Thyroid gland (tissue), 4 donors: ENCODE measurements around the gene OR56B1. TPM values are rescaled to one million over a fixed set of nuclear protein-coding genes. Genes with fewer than 3 reads are reported as not detected.

Experiments used
- DNase-seq, 2 donors: peaks; one replicate each; pipeline ENCODE4 v3.0.0-alpha.2; 2019
- H3K27ac ChIP-seq, 3 donors: fragments of 200-600 bp; sonication (generic); 1 replicate in 2 of 3; 2 replicates in 1 of 3; pipeline ENCODE4 v1.5.1; 2016 to 2019; ENCODE audit warnings: mild to moderate bottlenecking in 1 of 3, moderate library complexity in 1 of 3
- H3K27me3 ChIP-seq: fragments of 200-600 bp; sonication (generic); one replicate; pipeline ENCODE4 v1.5.1; 2019
- H3K36me3 ChIP-seq, 2 donors: fragments of 200-600 bp; sonication (generic); one replicate each; pipeline ENCODE4 v1.5.1; 2016 to 2019
- H3K4me1 ChIP-seq, 2 donors: fragments of 200-600 bp; sonication (generic); one replicate each; pipeline ENCODE4 v1.5.1; 2017 to 2019
- H3K4me3 ChIP-seq, 3 donors: fragments of 200-600 bp; sonication (generic); replicated peaks in 1 of 3; 1 replicate in 2 of 3; 2 replicates in 1 of 3; pipeline ENCODE4 v1.5.1; 2016; ENCODE audit warnings: mild to moderate bottlenecking in 1 of 3
- H3K9me3 ChIP-seq: fragments of 200-600 bp; sonication (generic); one replicate; pipeline ENCODE4 v1.5.1; 2017
- POLR2A ChIP-seq, 2 donors: fragments of 450-650 bp; IDR thresholded peaks; one replicate each; pipeline ENCODE4 v1.6.1; 2017; ENCODE audit warnings: antibody characterized with exemption in 2 of 2, mild to moderate bottlenecking in 2 of 2, moderate library complexity in 1 of 2
- WGBS, 2 donors: methylation state at CpG; one replicate each; pipeline ENCODE4 v1.1.5; 2017; 5-methylcytosine and 5-hydroxymethylcytosine counted together
- intact Hi-C: fragments of 100-400 bp; cut with DNase I; formaldehyde crosslinking; loops from one replicate; pipeline ENCODE4 v1.15.1; 2023
- total RNA-seq, 4 donors: library from RNA; depleted of rRNA; stranded (reverse); fragments of >200 nt; gene quantifications; one replicate each; pipeline ENCODE4 v1.2.3, GENCODE V29; 2016
- TF ChIP-seq, protein P1 (sequence below), 6 experiments: fragments of 200-600 bp in 3 of 6; fragments of 450-650 bp in 3 of 6; sonication (generic) in 3 of 6; IDR thresholded peaks; one replicate each; pipeline ENCODE4 v1.5.1; 2016 to 2019; ENCODE audit warnings: antibody characterized with exemption in 6 of 6, mild to moderate bottlenecking in 2 of 6, inconsistent platforms in 1 of 6, moderate library complexity in 1 of 6

Gene OR56B1
- total RNA-seq, 4 donors from 2014 or later, result not detected

DNA sequence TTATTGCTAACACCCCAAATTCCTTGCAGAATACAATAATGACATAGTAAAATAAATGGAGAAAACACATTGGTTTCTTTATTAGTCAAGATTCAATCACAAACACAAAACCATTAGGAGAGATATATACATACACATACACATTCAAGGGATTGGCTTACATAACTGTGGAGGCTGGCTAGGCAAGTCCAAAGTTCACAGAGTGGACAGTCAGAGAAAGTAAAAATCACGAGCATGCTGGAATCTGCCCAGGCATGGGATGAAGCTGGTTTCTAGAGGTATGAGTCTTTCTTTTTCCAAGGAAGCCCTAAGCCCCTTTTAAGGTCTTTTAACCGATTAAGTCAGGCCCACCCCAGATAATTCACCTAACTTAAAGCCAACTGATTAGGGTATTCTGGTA is 13.6 kb upstream of the OR56B1 start:
- Histone ChIP-seq H3K36me3 (no peaks in the 10 kb centered on the region), H3K27me3 (no peaks in the 10 kb centered on the region), H3K4me1 (no peaks in the 10 kb centered on the region), H3K4me3 (no peak overlapping the region), H3K9me3 (no peaks in the 10 kb centered on the region), H3K27ac (no peak overlapping the region)
- 81 to 87% methylated on average over 2 of the region's 2 CpGs for WGBS, 2 donors
- DNase-seq, result no peak
- intact Hi-C loops, result no loop called here
- TF ChIP-seq, protein P1, sequence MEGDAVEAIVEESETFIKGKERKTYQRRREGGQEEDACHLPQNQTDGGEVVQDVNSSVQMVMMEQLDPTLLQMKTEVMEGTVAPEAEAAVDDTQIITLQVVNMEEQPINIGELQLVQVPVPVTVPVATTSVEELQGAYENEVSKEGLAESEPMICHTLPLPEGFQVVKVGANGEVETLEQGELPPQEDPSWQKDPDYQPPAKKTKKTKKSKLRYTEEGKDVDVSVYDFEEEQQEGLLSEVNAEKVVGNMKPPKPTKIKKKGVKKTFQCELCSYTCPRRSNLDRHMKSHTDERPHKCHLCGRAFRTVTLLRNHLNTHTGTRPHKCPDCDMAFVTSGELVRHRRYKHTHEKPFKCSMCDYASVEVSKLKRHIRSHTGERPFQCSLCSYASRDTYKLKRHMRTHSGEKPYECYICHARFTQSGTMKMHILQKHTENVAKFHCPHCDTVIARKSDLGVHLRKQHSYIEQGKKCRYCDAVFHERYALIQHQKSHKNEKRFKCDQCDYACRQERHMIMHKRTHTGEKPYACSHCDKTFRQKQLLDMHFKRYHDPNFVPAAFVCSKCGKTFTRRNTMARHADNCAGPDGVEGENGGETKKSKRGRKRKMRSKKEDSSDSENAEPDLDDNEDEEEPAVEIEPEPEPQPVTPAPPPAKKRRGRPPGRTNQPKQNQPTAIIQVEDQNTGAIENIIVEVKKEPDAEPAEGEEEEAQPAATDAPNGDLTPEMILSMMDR (IDR thresholded peaks at IDR 0.05), result no peak
- no peak for TF ChIP-seq POLR2A (IDR thresholded peaks at IDR 0.05)

DNA sequence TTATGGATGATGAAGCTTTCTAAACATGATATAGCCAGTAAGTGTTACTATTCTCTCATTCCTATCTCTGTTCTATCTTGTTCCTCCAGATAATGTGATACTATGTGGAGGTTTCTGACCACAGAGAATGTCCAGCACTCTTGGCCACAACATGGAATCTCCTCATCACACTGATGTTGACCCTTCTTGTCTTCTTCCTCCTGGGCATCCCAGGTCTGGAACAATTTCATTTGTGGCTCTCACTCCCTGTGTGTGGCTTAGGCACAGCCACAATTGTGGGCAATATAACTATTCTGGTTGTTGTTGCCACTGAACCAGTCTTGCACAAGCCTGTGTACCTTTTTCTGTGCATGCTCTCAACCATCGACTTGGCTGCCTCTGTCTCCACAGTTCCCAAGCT is 9.9 kb upstream of the OR56B1 start:
- Histone ChIP-seq H3K4me1 (no peaks in the 10 kb centered on the region), H3K9me3 (no peaks in the 10 kb centered on the region), H3K4me3 (no peak overlapping the region), H3K36me3 (no peaks in the 10 kb centered on the region), H3K27ac (no peak overlapping the region), H3K27me3 (no peaks in the 10 kb centered on the region)
- WGBS, 2 donors, result 91 to 100% methylated on average over 1 of the region's 1 CpG
- no peak for DNase-seq
- TF ChIP-seq, protein P1 (IDR thresholded peaks at IDR 0.05), result no peak
- no peak for TF ChIP-seq POLR2A (IDR thresholded peaks at IDR 0.05)
- intact Hi-C loops, result no loop called here

DNA sequence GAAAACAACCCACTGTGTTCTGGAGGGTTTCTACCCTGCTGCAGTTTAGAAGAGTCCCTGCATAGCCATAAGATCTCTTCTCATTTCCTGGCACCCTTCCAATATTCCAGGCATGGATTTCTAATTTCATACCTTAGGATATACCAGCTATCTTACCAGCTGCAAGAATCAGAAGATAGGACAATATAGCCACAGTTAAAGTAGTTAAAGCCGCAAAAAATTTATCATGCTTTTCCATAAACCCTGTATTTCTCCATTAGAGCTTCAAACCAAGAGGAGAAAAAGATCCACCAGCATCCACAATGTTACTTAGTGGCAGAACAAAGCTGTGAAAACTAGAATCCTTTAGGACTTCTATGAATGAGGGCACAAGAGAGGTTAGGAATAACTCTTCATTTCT is 8.6 kb upstream of the OR56B1 start:
- H3K27me3 ChIP-seq, result no peaks in the 10 kb centered on the region
- H3K9me3 ChIP-seq, result no peaks in the 10 kb centered on the region
- TF ChIP-seq POLR2A (IDR thresholded peaks at IDR 0.05), result no peak
- TF ChIP-seq, protein P1 (IDR thresholded peaks at IDR 0.05), result no peak
- no peaks in the 10 kb centered on the region for H3K36me3 ChIP-seq
- H3K27ac ChIP-seq, result no peak overlapping the region
- WGBS, 2 donors, result 92 to 100% methylated on average over 1 of the region's 1 CpG
- H3K4me1 ChIP-seq, result no peaks in the 10 kb centered on the region
- no peak for DNase-seq
- no peak overlapping the region for H3K4me3 ChIP-seq
- intact Hi-C loops, result no loop called here

DNA sequence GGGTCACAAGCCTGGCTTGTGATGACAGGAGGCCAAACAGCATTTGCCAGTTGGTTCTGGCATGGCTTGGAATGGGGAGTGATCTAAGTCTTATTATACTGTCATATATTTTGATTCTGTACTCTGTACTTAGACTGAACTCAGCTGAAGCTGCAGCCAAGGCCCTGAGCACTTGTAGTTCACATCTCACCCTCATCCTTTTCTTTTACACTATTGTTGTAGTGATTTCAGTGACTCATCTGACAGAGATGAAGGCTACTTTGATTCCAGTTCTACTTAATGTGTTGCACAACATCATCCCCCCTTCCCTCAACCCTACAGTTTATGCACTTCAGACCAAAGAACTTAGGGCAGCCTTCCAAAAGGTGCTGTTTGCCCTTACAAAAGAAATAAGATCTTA is 843 bp downstream of the OR56B1 start:
- H3K4me1 ChIP-seq, result no peaks in the 10 kb centered on the region
- no peaks in the 10 kb centered on the region for H3K27me3 ChIP-seq
- no peak overlapping the region for H3K27ac ChIP-seq
- H3K9me3 ChIP-seq, result no peaks in the 10 kb centered on the region
- TF ChIP-seq, protein P1 (IDR thresholded peaks at IDR 0.05), result no peak
- no peak for TF ChIP-seq POLR2A (IDR thresholded peaks at IDR 0.05)
- no peaks in the 10 kb centered on the region for H3K36me3 ChIP-seq
- intact Hi-C loops, result no loop called here
- H3K4me3 ChIP-seq, result no peak overlapping the region
- no peak for DNase-seq

DNA sequence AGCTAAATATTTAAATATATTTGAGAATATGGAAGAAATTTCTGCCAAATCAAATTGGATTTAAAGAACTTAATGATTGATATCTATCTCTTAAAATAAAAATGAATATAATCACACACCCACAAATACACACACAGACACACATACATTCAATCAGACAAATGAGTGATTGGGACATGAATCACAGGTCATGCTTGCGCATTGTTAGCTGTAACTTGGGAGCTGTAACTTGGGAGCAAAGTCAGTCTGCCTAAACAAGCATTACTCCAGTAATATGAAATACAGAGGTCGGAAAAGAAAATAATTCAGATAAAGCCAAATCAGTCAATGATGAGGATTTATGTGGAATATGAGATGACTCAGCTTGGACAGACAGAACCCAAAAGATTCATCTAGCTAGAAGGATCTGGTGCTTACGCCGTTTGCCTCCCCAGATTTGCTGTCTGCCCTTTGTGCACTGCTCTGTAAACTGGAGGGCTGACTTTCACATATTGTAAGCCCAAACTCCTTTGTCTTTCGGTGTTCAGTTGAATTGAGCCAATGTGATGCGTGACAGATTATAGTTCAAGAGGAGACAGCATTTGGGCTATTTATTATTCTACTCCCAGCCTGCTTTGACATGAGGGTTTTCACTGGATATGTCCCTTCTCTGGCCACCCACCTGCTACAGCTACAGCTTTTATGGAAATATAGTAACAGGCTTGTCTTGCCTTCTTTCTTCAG is 1.6 kb downstream of the OR56B1 start:
- Histone ChIP-seq H3K27me3 (no peaks in the 10 kb centered on the region), H3K4me1 (no peaks in the 10 kb centered on the region), H3K27ac (no peak overlapping the region), H3K9me3 (no peaks in the 10 kb centered on the region), H3K4me3 (no peak overlapping the region), H3K36me3 (no peaks in the 10 kb centered on the region)
- WGBS, 2 donors, result 79 to 87% methylated on average over 6 of the region's 6 CpGs
- TF ChIP-seq POLR2A (IDR thresholded peaks at IDR 0.05), result no peak
- TF ChIP-seq, protein P1 (IDR thresholded peaks at IDR 0.05), result no peak
- intact Hi-C loops, result no loop called here
- no peak for DNase-seq
